Esophagus squamous epithelium (tissue), 5 donors: ENCODE data around the gene MIEF1. TPM values are rescaled to one million over a fixed set of nuclear protein-coding genes. Genes with fewer than 3 reads are reported as not detected.

Source experiments
- DNase-seq: peaks from one replicate; lab custom pipeline; 2025; lab: John Stamatoyannopoulos, UW
- H3K27ac ChIP-seq, 4 donors: fragments of 200-600 bp; sonication (generic); one replicate each; pipeline ENCODE4 v1.5.1; 2016 to 2019; ENCODE audit warnings: mild to moderate bottlenecking in 1 of 4
- H3K27me3 ChIP-seq, 4 donors: fragments of 200-600 bp; sonication (generic); 1 replicate in 3 of 4; 2 replicates in 1 of 4; pipeline versions ENCODE4 v1.5.1 to v1.6.0; 2017 to 2021; ENCODE audit warnings: antibody characterized with exemption in 1 of 4
- H3K36me3 ChIP-seq, 3 donors: fragments of 200-600 bp; sonication (generic); one replicate each; pipeline ENCODE4 v1.5.1; 2016 to 2019
- H3K4me1 ChIP-seq, 3 donors: fragments of 200-600 bp; sonication (generic); one replicate each; pipeline ENCODE4 v1.5.1; 2017 to 2019
- H3K4me3 ChIP-seq, 4 donors: fragments of 200-600 bp; sonication (generic); 1 replicate in 3 of 4; 2 replicates in 1 of 4; pipeline ENCODE4 v1.5.1; 2016 to 2019; ENCODE audit warnings: mild to moderate bottlenecking in 2 of 4, moderate library complexity in 1 of 4
- H3K9me3 ChIP-seq, 3 donors: fragments of 200-600 bp; sonication (generic); one replicate each; pipeline ENCODE4 v1.5.1; 2016 to 2019
- POLR2A ChIP-seq, 4 donors: fragments of 450-650 bp; IDR thresholded peaks; one replicate each; pipeline ENCODE4 v1.6.1; 2017; ENCODE audit warnings: antibody characterized with exemption in 4 of 4, mild to moderate bottlenecking in 4 of 4, moderate library complexity in 3 of 4
- WGBS, 2 donors: methylation state at CpG; one replicate each; pipeline ENCODE4 v1.1.5; 2018; 5-methylcytosine and 5-hydroxymethylcytosine counted together
- intact Hi-C: fragments of 100-400 bp; cut with DNase I; formaldehyde crosslinking; loops from one replicate; pipeline ENCODE4 v1.15.0; 2022
- total RNA-seq, 4 donors: library from RNA; depleted of rRNA; stranded (reverse); fragments of >200 nt; gene quantifications; one replicate each; pipeline ENCODE4 v1.1.0, GENCODE V29; 2016
- TF ChIP-seq, protein P1 (sequence below), 6 experiments: fragments of 450-650 bp in 4 of 6; fragments of 200-600 bp in 2 of 6; sonication (generic) in 2 of 6; IDR thresholded peaks; one replicate each; pipeline ENCODE4 v1.5.1; 2016 to 2019; ENCODE audit warnings: antibody characterized with exemption in 6 of 6, mild to moderate bottlenecking in 4 of 6, moderate library complexity in 4 of 6
- donor health status: DM: yes; HTN: yes; CAD: no.

MIEF1 gene
- total RNA-seq, 4 donors from 2014 or later = 21.4 to 34.2 (median 23.9) TPM

DNA sequence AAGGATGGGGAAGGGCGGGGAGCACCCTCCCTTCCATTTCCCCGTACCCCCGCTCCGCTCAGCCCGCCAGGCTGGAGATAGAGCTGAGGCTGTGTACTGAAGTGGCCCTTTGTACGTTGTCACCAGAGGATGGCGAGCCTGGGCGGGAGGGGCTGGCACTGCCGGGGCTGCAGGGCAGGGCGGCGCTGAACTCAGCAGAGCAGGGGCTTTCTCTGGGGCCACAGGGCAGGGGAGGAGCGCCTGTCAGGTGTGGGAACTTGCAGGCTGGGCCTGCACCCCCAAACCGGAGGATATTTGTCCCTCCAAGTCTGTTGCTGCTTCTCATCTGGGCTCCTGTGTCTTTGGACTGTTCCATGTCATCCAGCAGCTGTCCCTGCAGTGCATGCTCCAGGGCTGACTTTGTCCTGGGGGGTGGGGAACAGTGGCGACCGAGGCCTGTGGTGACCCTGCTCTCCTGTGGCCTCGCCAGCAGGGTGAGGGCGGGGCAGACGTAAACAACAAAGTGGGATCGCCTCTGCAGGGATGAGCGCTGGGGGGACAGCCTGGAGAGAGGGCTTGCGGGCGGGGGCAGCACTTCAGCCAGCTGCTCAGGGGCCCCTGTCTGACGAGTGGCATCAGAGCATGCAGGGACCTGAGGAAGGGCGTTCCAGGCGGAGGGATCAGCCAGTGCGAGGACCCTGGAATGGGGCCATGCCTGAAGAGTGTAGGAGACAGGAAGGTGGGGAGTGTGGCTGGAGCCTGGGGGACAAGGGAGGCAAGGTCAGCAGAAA, 32.2 kb upstream of the MIEF1 start:
- DNase-seq = no peak
- 47 to 48% methylated on average over 7 to 10 of the region's 26 CpGs for WGBS, 2 donors
- H3K27ac ChIP-seq = peak overlapping the region in 3 of 4 donors; percentile 67 to 70 (median 68)
- H3K4me1 ChIP-seq = peaks cover 20 to 88% (median 40%) of the 10 kb centered on the region in 3 donors
- H3K9me3 ChIP-seq = no peaks in the 10 kb centered on the region
- TF ChIP-seq POLR2A (IDR thresholded peaks at IDR 0.05) = no peak
- TF ChIP-seq, protein P1, sequence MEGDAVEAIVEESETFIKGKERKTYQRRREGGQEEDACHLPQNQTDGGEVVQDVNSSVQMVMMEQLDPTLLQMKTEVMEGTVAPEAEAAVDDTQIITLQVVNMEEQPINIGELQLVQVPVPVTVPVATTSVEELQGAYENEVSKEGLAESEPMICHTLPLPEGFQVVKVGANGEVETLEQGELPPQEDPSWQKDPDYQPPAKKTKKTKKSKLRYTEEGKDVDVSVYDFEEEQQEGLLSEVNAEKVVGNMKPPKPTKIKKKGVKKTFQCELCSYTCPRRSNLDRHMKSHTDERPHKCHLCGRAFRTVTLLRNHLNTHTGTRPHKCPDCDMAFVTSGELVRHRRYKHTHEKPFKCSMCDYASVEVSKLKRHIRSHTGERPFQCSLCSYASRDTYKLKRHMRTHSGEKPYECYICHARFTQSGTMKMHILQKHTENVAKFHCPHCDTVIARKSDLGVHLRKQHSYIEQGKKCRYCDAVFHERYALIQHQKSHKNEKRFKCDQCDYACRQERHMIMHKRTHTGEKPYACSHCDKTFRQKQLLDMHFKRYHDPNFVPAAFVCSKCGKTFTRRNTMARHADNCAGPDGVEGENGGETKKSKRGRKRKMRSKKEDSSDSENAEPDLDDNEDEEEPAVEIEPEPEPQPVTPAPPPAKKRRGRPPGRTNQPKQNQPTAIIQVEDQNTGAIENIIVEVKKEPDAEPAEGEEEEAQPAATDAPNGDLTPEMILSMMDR (IDR thresholded peaks at IDR 0.05) = no peak
- H3K27me3 ChIP-seq = peaks cover 0 to 7% (median 0%) of the 10 kb centered on the region in 4 donors
- intact Hi-C loops = no loop called here
- no peak overlapping the region for H3K4me3 ChIP-seq
- H3K36me3 ChIP-seq = no peaks in the 10 kb centered on the region

- WGBS, 2 donors = 64 to 67% methylated on average over 7 to 9 of the region's 16 CpGs
- intact Hi-C loops = no loop called here
- Histone ChIP-seq H3K36me3 (no peaks in the 10 kb centered on the region), H3K9me3 (no peaks in the 10 kb centered on the region), H3K27me3 (peaks cover 0 to 7% (median 0%) of the 10 kb centered on the region in 4 donors), H3K27ac (peak overlapping the region in 3 of 4 donors; percentile 67 to 70 (median 68)), H3K4me3 (no peak overlapping the region), H3K4me1 (peaks cover 20 to 93% (median 40%) of the 10 kb centered on the region in 3 donors)
- TF ChIP-seq POLR2A (IDR thresholded peaks at IDR 0.05) = no peak
- TF ChIP-seq, protein P1 (IDR thresholded peaks at IDR 0.05) = no peak
- DNase-seq = no peak
Observed at GRCh38 chr22:39470451-39471291, 31.4 kb upstream of the MIEF1 start.

DNA sequence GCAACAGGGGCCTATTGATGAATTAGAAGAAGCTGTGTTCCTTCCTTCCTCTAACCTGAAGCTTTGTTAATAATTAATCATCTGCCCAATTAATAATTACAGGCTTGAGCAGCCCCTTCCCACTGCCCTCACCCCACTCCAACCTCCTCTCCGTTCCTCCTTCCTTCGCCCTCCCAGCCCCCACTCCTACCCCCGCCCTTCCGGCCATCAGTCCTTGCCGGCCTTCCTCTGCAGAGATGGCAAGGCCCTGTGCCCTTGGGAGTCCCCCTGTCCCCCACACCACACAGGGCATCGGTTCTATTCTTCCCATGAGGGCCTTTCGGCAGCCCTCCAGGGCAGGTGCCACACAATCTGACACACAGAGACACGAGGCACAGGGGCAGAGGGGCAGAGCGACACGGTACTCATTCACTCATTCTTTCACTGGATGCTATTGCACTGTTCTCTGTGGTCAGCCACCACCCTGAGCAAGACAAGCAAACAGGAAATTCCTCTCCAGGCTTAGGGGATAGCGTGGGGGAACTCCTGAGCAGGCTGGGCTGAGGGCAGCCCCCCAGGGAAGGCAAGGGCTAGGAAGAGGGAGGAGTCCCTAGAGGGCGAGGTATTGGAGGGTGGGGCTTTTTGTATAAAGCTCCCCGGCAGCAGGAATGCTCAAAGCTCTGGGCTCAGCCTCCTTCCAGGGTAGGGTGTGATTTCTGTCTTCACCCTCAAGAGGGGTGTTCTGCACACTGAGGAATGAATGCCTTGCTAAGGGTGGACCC, 30.5 kb upstream of the MIEF1 start:
- no peaks in the 10 kb centered on the region for H3K36me3 ChIP-seq
- H3K27ac ChIP-seq = peak overlapping the region in 3 of 4 donors; percentile 67 to 70 (median 68)
- no peak for DNase-seq
- intact Hi-C loops = no loop called here
- peaks cover 20 to 85% (median 39%) of the 10 kb centered on the region in 3 donors for H3K4me1 ChIP-seq
- TF ChIP-seq, protein P1 (IDR thresholded peaks at IDR 0.05) = no peak
- TF ChIP-seq POLR2A (IDR thresholded peaks at IDR 0.05) = no peak
- H3K9me3 ChIP-seq = no peaks in the 10 kb centered on the region
- H3K27me3 ChIP-seq = peaks cover 0 to 7% (median 0%) of the 10 kb centered on the region in 4 donors
- no peak overlapping the region for H3K4me3 ChIP-seq
- 21 to 35% methylated on average over 3 to 13 of the region's 13 CpGs for WGBS, 2 donors

DNA sequence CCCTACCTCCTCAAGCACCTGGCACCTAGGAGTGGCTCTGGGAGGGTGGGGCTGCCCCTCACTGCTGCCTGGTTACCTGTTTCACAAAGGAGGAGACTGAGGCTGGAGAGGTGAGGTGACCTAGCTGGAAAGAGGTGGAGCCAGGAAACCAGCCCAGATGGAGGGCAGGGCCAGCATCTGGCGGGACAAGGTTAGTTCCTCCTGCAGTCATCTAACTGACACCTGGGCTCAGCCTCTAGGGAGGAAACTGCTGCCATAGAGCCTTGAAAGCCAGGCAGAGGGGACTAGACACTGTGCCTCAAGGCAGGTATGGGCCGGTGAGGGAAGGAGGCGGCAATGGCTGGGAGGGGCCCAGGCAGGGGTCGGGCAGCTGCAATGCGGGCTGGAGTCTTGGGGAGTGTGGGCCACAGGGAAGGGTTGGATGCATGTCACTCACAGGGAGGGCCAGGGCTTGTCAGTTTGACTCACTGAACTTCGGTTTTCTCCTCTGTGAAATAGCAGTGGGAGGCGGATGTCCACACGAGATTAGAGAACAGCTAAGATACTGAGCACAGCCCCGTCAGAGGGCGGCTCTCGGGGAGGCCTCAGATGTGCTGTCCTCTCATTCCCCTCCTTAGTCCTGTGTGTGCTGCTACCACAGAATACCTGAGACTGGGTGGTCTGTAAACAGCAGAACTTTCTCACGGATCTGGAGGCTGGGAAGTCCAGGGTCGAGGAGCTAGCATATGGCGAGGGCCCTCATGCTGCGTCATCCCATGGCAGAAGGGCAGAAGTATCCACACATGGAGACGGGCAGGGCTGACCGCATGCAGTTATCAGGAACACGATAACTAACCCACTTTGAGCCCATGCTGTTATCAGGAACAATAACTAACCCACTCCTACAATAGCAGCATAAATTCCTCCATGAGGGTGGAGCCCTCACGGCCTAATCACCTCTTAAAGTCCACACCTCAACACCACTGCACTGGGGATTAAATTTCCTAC, 29.2 kb upstream of the MIEF1 start:
- no peak for DNase-seq
- Histone ChIP-seq H3K27me3 (peaks cover 0 to 7% (median 0%) of the 10 kb centered on the region in 4 donors), H3K4me3 (no peak overlapping the region), H3K27ac (peak overlapping the region in 3 of 4 donors; percentile 67 to 70 (median 68)), H3K36me3 (no peaks in the 10 kb centered on the region), H3K4me1 (peaks cover 20 to 72% (median 33%) of the 10 kb centered on the region in 3 donors), H3K9me3 (no peaks in the 10 kb centered on the region)
- TF ChIP-seq, protein P1 (IDR thresholded peaks at IDR 0.05) = no peak
- TF ChIP-seq POLR2A (IDR thresholded peaks at IDR 0.05) = peak in 1 of 4 donors; percentile 13
- intact Hi-C loops = no loop called here
- 61 to 64% methylated on average over 11 to 13 of the region's 19 CpGs for WGBS, 2 donors
